ENCODE results near the gene SYTL1.

The SYTL1 gene, protein sequence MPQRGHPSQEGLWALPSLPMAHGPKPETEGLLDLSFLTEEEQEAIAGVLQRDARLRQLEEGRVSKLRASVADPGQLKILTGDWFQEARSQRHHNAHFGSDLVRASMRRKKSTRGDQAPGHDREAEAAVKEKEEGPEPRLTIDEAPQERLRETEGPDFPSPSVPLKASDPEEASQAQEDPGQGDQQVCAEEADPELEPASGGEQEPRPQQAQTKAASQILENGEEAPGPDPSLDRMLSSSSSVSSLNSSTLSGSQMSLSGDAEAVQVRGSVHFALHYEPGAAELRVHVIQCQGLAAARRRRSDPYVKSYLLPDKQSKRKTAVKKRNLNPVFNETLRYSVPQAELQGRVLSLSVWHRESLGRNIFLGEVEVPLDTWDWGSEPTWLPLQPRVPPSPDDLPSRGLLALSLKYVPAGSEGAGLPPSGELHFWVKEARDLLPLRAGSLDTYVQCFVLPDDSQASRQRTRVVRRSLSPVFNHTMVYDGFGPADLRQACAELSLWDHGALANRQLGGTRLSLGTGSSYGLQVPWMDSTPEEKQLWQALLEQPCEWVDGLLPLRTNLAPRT

DNA sequence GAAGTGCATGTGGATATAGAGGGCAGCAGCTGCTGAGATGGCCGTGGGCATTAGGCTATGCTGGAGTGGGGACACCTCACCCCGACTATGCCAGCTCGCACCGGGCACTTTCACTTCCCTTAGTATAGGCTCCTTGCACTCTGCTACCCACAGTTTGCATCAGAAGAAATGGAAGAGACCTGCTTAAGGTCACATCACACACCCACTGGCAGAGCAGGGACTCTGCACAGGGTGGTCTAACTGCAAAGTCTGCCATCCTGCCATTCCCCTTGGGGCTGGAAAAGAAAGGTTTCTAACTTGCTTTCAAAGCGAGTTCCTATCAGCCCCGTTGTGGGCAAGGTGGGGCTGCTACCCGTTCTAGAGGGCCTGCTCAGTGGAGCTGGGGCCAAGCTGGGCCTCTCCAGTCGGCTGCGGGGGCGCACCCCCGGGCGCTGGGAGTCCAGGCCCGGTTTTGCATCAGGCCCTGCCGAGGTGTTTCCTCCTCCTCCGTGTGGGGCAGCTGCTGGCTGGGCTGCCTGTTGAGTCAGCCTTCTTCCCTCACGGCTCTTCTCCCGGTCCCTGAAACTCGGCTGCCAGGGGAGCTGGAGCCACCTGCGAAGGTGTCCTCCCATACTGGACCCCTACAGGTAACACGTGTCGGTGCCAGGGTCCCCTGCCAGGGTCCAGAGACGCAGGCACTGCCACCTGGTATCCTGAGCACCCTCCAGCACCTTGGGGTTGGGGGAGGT lies at the start of gene SYTL1:
Gene SYTL1, plus strand, starts transcription at position 498 of the 728 bp plus-strand sequence. CDS start 3,313 bp downstream, outside the sequence.
- Mint-ChIP-seq H3K9me3 (no peaks in the 10 kb centered on the region), H3K27ac (ENCODE audit: low read depth) (peak within 1 kb of the TSS; percentile 84), H3K27me3 (no peaks in the 10 kb centered on the region), H3K4me1 (peaks cover 48% of the 10 kb centered on the region), H3K36me3 (ENCODE audit: insufficient read depth) (peaks cover 27% of the 10 kb centered on the region), H3K4me3 (peak within 1 kb of the TSS; percentile 91)
- DNase-seq (ENCODE audit: low spot score in 2 of 2): peak; percentile 52 to 56
- ATAC-seq (replicated peaks; ENCODE audit: extremely low read depth, poor library complexity, severe bottlenecking): peak; percentile 64

DNA sequence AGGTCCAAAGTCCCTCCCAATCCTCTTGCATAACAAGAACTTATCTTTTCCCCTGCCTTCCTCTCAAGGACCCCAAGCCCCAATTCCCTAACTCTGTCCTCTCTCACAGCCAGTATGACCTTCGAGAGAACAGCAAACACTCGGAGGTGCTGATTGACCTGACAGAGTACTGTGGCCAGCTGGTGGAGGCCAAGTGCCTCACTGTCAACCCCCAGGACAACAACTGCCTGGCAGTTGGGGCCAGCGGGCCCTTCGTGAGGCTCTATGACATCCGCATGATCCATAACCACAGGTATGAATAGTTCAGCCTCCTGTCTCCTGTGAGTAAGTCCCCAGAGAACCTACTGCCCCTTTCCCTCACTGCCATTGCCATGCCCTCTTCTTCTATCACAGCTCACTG lies 49.7 kb upstream of the SYTL1 start:
- peaks cover 43% of the 10 kb centered on the region for H3K36me3 Mint-ChIP-seq (ENCODE audit: insufficient read depth)
- H3K9me3 Mint-ChIP-seq: no peaks in the 10 kb centered on the region
- H3K4me3 Mint-ChIP-seq: no peak overlapping the region
- H3K4me1 Mint-ChIP-seq: peaks cover 5% of the 10 kb centered on the region
- no peak for ATAC-seq (replicated peaks; ENCODE audit: extremely low read depth, poor library complexity, severe bottlenecking)
- no peaks in the 10 kb centered on the region for H3K27me3 Mint-ChIP-seq
- H3K27ac Mint-ChIP-seq (ENCODE audit: low read depth): peak overlapping the region; percentile 41
- no peak for DNase-seq (ENCODE audit: low spot score in 2 of 2)

DNA sequence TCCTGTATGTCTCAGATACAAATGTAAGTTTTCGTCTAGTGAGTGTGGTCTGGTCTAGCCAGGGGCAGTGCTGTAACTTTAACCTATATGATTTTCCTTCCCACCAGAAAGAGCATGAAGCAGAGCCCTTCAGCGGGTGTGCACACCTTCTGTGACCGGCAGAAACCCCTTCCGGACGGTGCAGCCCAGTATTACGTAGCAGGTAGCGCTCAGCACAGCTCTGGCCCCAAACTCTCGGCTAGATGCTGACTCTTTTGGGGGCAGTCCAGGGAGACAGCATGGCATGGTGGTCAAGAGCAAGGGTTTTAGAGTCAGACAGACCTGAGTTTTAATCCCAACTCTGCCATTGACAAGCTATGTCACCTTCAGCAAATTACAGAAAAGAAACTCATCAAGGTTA lies 47.9 kb upstream of the SYTL1 start:
- DNase-seq (ENCODE audit: low spot score in 2 of 2) (no peak), ATAC-seq (replicated peaks; ENCODE audit: extremely low read depth, poor library complexity, severe bottlenecking) (no peak)
- H3K4me3 Mint-ChIP-seq: no peak overlapping the region
- H3K27me3 Mint-ChIP-seq: no peaks in the 10 kb centered on the region
- no peaks in the 10 kb centered on the region for H3K9me3 Mint-ChIP-seq
- H3K36me3 Mint-ChIP-seq (ENCODE audit: insufficient read depth): peaks cover 36% of the 10 kb centered on the region
- no peak overlapping the region for H3K27ac Mint-ChIP-seq (ENCODE audit: low read depth)
- no peaks in the 10 kb centered on the region for H3K4me1 Mint-ChIP-seq

DNA sequence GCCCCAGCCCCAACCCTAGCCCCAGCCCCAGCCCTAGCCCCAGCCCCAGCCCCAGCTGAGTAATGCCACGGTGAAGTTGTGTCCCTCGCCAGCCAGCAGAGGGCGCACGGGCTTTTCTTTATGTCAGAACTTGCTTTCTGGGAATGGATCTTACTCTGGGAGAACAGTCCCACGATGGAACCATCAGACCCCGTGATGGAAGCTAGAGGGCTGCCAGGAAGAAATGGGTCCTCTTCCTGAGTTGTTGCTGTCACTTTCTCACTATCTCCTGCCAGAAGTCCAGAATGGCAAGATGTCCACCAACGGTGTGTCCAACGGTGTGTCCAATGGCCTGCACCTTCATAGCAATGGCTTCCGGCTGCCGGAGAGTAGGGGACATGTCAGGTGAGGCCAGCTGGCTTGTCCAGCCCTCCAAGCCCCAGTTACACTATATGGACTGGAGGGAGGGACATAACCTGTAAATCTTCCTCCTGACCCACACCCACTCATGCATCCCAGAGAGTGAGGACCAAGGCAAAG lies 45.0 kb upstream of the SYTL1 start:
- ATAC-seq (replicated peaks; ENCODE audit: extremely low read depth, poor library complexity, severe bottlenecking) (peak; percentile 41), DNase-seq (ENCODE audit: low spot score in 2 of 2) (peak; percentile 18 to 57)
- Mint-ChIP-seq H3K9me3 (no peaks in the 10 kb centered on the region), H3K36me3 (ENCODE audit: insufficient read depth) (peaks cover 40% of the 10 kb centered on the region), H3K27me3 (no peaks in the 10 kb centered on the region), H3K4me1 (peaks cover 4% of the 10 kb centered on the region), H3K4me3 (no peak overlapping the region), H3K27ac (ENCODE audit: low read depth) (no peak overlapping the region)

DNA sequence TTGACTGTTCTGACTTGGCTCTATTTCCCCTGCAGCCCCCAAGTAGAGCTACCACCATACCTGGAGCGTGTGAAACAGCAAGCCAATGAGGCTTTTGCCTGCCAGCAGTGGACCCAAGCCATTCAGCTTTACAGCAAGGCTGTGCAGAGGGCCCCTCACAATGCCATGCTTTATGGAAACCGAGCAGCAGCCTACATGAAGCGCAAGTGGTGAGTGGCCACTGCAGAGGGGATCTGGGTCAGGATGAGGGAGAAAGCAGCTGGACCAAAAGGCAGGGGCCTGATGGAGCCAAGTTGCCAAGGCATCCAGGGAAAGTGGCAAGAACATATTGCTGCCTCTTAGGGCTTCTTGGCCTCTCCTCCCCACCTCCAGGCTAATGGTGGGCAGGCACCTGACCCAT lies 43.9 kb upstream of the SYTL1 start:
- H3K27me3 Mint-ChIP-seq: no peaks in the 10 kb centered on the region
- no peak overlapping the region for H3K4me3 Mint-ChIP-seq

DNA sequence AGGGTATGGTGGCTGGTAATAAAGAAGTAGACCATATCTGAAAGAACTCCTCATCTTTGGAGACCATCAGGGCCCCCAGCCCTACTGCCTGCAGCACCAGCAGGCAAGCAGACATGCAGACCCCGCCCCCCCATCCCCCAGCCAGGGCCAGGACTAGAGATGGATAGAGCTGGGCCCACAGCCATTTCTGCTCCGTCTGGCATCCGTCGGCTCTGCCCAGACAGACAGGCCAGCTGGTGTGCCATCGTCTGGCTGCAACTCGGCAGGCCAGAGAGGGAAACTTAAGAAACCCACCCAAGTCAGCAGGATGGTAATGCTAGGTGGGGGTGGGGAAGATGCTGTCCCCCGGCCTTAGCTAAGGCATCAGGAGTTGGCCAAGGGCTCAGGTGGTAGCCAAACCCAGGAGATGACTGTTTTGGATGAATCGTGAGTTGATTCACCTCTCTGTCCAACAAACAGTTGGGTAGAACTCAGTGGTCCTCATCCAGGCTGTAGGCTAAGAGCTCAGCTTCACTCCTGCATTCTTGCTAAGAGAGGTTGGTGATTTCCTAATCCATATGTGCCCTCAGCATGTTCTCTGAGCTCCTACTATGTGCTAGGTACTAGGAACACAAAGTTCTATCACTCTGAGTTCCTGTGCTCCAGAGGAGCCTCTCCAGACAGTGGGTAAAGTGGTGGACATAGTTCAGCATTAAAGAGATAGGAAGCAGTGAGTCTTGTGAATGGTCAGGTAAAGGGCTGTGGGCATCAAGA lies 43.0 kb upstream of the SYTL1 start:
- H3K27ac Mint-ChIP-seq (ENCODE audit: low read depth): no peak overlapping the region
- H3K9me3 Mint-ChIP-seq: no peaks in the 10 kb centered on the region
- no peak for ATAC-seq (replicated peaks; ENCODE audit: extremely low read depth, poor library complexity, severe bottlenecking)
- no peaks in the 10 kb centered on the region for H3K27me3 Mint-ChIP-seq
- H3K4me1 Mint-ChIP-seq: peaks cover 4% of the 10 kb centered on the region
- H3K36me3 Mint-ChIP-seq (ENCODE audit: insufficient read depth): peaks cover 31% of the 10 kb centered on the region
- no peak for DNase-seq (ENCODE audit: low spot score in 2 of 2)
- no peak overlapping the region for H3K4me3 Mint-ChIP-seq

More for the DNA sequence above, 43.9 kb upstream of the SYTL1 start:
- Mint-ChIP-seq H3K27ac (ENCODE audit: low read depth) (no peak overlapping the region), H3K4me1 (peaks cover 4% of the 10 kb centered on the region), H3K9me3 (no peaks in the 10 kb centered on the region), H3K36me3 (ENCODE audit: insufficient read depth) (peaks cover 35% of the 10 kb centered on the region)
- ATAC-seq (replicated peaks; ENCODE audit: extremely low read depth, poor library complexity, severe bottlenecking): no peak
- DNase-seq (ENCODE audit: low spot score in 2 of 2): no peak

DNA sequence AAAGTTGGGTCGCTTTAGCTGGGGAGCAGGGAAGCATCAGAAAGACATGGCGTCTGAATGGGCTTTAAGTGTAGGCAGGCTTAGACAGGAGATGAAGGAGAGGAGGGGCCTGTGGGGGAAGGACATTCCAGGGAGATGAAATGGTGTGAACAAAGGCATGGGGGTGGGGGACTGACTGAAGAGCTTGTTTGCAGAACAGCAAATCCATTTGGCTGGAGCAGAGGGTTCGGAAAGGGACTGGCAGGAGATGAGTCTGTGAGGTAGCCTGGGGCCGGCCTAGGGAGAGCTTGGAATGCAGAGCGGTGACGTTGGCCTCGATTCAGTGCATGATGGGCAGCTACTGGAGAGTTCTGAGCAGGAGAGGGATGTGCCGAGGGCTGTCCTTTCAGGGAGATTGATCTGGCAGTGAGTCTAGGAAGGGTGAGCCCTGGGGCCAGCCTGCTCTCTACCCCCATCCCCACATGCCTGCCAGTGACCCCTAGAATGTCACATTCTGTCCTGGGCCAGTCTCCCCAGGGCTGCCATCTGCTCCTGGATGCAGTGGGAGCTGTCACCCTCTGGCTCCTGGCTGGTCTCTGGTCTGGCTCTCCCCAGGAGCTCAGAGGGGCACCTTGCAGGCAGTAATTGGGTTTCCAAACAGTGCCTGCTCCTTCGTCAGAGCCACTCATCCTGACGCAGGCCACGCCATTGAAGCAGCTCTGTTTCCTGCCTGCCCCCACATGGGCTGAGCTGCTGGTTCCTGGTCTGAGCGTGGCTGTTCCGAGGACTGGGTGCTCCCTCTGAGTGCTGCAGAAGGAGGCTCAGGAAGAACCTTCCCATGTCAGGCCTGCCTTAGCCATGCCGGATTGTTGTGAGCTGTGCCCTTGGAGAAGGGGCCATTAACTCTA lies 42.2 kb upstream of the SYTL1 start:
- no peaks in the 10 kb centered on the region for H3K9me3 Mint-ChIP-seq
- H3K4me1 Mint-ChIP-seq: peaks cover 4% of the 10 kb centered on the region
- no peaks in the 10 kb centered on the region for H3K27me3 Mint-ChIP-seq
- peak overlapping the region; percentile 35 for H3K27ac Mint-ChIP-seq (ENCODE audit: low read depth)
- DNase-seq (ENCODE audit: low spot score in 2 of 2): no peak
- no peak for ATAC-seq (replicated peaks; ENCODE audit: extremely low read depth, poor library complexity, severe bottlenecking)
- H3K4me3 Mint-ChIP-seq: no peak overlapping the region
- H3K36me3 Mint-ChIP-seq (ENCODE audit: insufficient read depth): peaks cover 26% of the 10 kb centered on the region

DNA sequence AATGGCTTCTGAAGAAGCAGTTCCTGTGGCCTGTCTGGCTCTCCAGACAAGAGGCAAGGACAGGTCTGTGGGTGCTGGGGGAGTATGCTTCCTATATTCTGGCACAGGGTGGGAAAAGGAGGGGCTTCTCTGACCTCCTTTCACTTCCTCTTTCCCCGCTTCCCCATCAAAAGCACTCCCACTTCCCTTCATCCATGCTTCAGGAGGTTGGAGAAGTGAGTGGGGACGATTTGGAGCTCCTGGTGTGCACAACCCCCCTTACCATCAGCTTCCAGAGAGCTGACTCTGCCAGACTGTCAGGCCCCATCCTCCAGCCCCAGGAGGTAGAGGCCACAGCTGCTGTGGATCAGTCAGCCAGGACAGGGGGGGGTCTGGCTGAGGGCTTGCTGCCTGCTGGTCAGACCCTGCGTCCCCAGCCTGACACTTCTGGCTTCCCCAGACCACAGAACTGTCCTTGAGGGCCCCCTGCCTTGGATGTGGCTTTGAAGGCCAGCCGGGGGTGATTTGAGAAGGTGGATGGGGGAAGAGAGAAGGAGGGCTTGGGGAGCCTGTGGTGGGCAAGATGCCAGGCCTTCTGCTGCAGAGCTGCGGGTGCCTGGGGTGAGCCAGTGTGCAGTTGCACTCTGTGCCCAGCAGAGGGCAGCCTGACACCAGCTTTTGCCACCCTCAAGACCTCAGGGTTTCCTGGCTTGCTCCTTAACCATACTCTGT lies 41.3 kb upstream of the SYTL1 start:
- H3K27ac Mint-ChIP-seq (ENCODE audit: low read depth): no peak overlapping the region

DNA sequence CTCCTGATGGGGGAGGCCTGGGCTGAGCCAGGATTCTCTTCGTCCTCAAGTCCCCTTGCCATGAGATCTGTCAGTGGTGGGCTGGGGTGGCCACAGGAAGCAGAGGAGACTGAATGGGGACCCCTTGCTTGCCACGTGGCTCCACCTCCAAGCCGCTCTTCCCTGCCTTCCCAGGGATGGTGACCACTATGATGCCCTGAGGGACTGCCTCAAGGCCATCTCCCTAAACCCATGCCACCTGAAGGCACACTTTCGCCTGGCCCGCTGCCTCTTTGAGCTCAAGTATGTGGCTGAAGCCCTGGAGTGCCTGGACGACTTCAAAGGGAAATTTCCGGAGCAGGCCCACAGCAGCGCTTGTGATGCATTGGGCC lies 40.8 kb upstream of the SYTL1 start:
- no peak for DNase-seq (ENCODE audit: low spot score in 2 of 2)
- peaks cover 22% of the 10 kb centered on the region for H3K36me3 Mint-ChIP-seq (ENCODE audit: insufficient read depth)
- H3K4me3 Mint-ChIP-seq: no peak overlapping the region
- no peaks in the 10 kb centered on the region for H3K9me3 Mint-ChIP-seq
- no peak overlapping the region for H3K27ac Mint-ChIP-seq (ENCODE audit: low read depth)
- no peak for ATAC-seq (replicated peaks; ENCODE audit: extremely low read depth, poor library complexity, severe bottlenecking)
- H3K4me1 Mint-ChIP-seq: peaks cover 4% of the 10 kb centered on the region
- no peaks in the 10 kb centered on the region for H3K27me3 Mint-ChIP-seq

More for the DNA sequence above, 41.3 kb upstream of the SYTL1 start:
- peak; percentile 87 for ATAC-seq (replicated peaks; ENCODE audit: extremely low read depth, poor library complexity, severe bottlenecking)
- Mint-ChIP-seq H3K36me3 (ENCODE audit: insufficient read depth) (peaks cover 26% of the 10 kb centered on the region), H3K4me1 (peaks cover 4% of the 10 kb centered on the region), H3K9me3 (no peaks in the 10 kb centered on the region), H3K4me3 (no peak overlapping the region), H3K27me3 (no peaks in the 10 kb centered on the region)
- DNase-seq (ENCODE audit: low spot score in 2 of 2): peak; percentile 64

DNA sequence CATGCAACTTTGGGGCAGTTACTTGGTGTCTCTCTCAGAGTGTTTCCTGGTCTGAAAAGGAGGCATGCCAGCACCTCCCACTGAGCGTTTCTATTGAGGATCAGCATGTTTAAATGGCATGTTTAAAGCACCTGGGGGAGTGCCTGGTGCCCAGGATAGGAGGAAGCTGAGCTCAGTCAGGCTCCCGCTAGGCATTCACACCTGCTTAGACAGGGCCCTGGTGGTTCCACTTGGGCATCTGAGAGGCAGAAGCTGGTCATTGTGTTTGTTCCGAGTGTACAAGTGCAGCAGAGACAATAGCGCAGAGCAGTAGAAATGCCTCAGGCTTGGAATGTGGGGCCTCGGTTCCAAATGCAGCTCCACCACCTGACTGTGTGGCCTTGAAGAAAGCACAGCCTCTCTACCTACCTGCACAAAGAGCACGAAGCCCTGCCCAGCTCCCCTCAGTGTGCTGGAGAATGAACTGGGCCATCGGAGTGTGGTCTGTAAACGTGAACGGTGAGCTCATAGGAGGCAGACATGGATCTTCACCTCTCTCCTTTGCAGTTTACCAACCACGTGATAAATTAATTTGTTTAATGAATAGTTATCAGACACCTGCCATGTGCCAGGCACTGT lies 40.1 kb upstream of the SYTL1 start:
- no peaks in the 10 kb centered on the region for H3K9me3 Mint-ChIP-seq
- no peak overlapping the region for H3K27ac Mint-ChIP-seq (ENCODE audit: low read depth)
- no peak for ATAC-seq (replicated peaks; ENCODE audit: extremely low read depth, poor library complexity, severe bottlenecking)
- H3K36me3 Mint-ChIP-seq (ENCODE audit: insufficient read depth): peaks cover 18% of the 10 kb centered on the region
- no peaks in the 10 kb centered on the region for H3K27me3 Mint-ChIP-seq
- no peak overlapping the region for H3K4me3 Mint-ChIP-seq
- no peak for DNase-seq (ENCODE audit: low spot score in 2 of 2)
- peaks cover 4% of the 10 kb centered on the region for H3K4me1 Mint-ChIP-seq

DNA sequence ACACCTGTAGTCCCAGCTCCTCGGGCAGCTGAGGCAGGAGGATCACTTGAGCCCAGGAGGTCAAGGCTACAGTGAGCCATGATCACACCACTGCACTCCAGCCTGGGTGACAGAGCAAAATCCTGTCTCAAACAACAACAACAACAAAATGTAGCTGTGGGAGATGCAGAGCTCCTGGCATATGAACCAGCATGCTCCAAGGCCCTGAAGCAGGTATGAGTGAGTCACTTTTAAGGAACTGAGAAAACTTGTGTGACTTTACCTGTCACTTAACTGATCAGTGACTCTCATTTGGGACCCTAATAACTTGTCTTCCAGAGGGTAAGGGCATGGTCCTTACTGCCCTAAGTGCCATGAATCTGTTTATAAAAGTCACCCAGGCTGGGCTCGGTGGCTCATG lies 39.2 kb upstream of the SYTL1 start:
- Mint-ChIP-seq H3K9me3 (no peaks in the 10 kb centered on the region), H3K4me1 (peaks cover 4% of the 10 kb centered on the region), H3K27ac (ENCODE audit: low read depth) (no peak overlapping the region), H3K27me3 (no peaks in the 10 kb centered on the region), H3K4me3 (no peak overlapping the region), H3K36me3 (ENCODE audit: insufficient read depth) (peaks cover 19% of the 10 kb centered on the region)
- ATAC-seq (replicated peaks; ENCODE audit: extremely low read depth, poor library complexity, severe bottlenecking) (no peak), DNase-seq (ENCODE audit: low spot score in 2 of 2) (no peak)

Measured in central memory CD8-positive, alpha-beta T cell (primary cell).